OCI-M2 (cell line): ENCODE data around the gene ZBED2.

Source experiments
- DNase-seq: peaks from one replicate; lab custom pipeline; 2025; ENCODE audit not compliant: unreplicated experiment; lab: John Stamatoyannopoulos, UW

The ZBED2 gene

DNA sequence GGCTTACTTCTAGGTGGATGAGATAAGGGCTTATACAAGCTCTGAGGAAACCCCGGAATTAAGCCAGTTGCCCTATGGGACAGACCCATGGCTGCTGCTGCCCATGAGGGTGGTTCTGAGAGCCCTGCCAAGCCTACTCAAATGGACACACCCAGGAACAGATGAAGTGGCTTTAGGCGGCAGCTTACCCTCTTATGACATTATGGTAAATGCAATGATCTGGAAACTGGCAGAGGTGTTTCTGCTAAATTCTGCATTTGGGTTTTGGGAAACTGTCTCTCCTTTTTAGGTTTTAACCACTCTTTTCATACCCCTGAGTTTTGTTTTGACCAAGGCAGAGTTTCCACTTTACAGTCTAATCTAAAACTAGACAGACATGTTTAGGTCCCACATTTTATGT, 9.0 kb upstream of the ZBED2 start:
- no peak for DNase-seq

DNA sequence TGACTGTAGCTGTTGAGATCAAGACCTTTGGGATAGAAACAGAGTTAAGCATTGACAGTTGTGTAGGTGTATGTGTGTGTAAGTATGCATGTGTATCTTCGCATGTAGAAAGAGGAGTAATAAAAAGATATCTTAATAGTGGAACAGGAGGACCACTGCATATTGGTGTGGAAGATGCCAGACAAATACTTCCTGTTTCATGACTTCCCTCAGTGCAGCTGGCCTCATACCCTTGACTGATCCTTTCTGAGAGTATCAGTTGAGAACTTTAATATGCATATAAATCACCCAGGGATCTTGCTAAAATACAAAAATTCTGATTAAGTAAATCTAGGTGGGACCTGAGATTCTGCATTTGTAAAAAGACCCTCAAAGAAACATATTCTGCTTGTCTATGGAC, 8.5 kb upstream of the ZBED2 start:
- DNase-seq, result no peak

DNA sequence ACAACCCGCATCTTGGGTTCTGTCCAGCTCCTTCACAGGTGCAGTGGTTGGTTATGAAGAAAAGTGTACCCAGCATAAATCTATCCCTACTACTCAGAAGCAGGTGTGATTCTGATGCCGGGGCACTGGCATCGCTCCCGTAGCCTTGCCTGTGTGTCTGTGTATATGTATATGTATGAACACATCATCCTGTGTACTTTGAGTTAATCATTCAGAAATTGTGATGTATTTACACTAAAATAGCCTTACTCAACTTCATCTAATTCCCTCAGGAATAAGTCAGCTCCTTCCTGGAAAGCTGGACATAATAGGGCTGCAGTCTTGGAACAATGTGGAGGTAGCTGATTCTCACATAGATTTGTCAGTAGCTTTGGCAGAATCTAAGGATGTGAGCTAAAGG, 6.7 kb upstream of the ZBED2 start:
- no peak for DNase-seq

DNA sequence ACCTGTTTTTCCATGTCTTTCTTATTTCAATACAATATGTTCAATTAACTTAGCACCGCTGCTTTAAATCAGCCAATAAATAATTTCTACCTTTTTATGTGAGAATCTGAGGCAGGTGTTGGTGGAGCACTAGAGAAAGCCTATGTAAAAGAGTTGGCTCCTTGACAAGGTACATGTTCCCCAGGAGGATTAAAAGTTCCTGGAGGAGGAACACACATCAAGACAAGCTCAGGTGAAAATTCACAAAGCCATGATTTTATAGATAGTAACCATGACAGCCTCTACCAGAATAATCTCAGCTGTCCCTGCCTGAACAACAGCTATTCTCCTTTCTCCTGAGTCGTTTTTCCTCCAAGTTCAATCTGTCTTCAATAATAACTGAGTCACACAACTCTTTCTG, 3.4 kb upstream of the ZBED2 start:
- no peak for DNase-seq

DNA sequence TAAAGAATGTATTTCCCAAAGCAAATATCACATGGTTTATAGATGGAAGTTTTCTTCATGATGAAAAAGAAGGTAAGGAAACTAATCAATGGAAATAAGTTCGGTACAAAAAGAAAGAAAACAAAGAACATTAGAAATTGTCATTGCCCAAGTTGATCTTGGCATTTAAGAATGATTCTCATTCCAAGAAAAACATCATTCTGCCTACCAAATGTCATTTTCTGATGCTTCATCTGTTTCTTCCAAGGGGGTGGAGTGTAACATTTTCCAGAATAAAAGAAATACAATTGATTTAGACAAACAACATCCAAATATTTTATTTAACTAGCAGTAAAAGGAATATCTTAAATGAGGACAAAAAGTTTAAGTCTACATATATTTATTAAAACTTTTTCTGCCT, 3.0 kb upstream of the ZBED2 start:
- no peak for DNase-seq

DNA sequence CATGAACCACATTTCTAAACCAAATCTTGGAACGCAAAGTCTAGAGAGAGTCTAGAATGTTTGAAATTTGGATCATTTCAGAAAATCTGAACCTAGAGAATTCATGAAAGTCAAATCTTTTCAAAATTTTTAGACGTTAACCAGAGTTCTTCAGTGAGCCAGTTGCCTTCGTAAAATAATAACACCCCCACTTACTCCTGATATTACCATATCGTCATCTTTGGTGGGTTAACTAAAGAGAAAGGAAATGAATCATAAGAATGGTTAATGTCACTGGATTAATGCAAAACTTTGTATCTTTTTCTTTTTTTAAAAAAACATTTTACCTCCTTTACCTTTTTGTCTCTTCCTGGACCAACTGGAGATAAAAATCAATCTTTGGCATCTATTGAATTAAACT, 1.2 kb upstream of the ZBED2 start:
- no peak for DNase-seq

DNA sequence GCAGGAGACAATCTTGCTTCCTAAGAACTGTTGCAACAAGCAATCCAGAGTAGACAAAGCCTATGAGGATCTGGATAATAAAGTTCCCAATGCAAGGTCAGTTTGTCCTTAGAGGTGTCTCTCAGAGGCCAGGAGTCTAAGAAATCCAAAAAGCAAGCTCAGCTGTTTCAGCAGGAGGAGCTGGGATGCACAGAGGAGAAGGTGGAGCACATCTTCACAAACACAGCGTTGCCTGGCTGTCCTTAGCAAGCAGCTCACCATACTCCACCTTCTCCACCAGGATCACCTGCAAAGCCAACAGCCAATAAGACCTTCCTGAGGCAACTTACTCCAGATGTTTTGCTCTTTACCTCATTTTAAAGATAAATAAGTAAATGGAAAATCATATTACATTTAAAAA, 365 bp downstream of the ZBED2 start:
- DNase-seq, result no peak

DNA sequence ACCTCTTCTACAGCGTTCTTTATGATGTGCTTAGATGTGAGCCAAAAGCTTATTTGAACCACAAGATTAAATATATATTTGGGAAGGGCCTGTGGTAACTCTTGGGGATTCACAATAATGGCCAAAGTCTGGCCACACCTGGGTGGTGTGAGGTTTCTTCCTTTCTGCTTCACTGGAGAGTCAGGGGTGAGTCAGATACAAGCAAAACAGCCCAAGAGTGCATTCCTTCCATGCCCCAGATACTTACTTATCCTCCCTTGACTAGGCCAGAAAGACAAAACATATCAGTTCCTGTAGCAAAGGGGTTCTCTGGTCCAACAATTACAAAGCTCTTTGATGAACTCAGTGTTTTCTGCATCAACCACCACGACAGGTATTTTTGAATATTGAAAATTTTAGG, 941 bp downstream of the ZBED2 start:
- DNase-seq, result no peak

DNA sequence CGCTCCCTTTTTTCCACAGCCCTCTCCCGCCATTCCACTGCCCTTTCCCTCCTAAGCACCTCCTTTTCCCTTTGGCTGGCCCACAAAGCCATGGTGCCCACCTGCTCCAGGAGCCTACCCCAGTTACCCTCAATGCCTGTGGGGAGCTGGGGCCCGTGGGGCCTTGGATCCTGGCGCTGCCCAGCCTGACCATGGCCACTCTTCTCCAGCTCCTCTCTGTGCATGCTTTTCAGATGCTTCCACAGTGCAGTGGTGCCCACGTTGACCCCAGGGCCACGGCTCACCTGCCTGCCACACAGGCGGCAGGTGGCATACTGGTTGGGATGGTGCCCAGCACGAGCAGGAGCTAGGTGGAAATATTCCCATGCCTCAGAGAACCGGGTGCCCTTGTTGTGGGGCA, 1.5 kb downstream of the ZBED2 start:
- DNase-seq, result no peak

DNA sequence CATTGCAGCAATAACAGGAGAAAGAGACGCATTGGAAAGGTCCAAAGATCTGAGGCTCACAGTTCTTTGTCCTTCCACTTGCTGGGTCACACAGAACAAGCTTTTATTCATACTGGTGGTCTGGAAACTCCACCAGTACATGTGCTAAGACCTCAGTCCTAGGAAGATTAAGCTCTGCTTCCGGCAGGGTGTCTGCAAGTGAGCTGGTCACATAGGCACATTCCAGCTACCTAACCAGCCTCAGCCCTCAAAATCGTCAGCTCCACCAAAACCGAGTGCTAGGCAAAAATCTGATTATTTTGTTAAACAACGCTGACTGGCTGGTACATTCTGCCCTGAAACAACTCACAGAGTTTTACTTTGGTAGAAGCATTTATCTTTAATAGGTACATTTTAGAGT, 2.2 kb downstream of the ZBED2 start:
- DNase-seq, result no peak

DNA sequence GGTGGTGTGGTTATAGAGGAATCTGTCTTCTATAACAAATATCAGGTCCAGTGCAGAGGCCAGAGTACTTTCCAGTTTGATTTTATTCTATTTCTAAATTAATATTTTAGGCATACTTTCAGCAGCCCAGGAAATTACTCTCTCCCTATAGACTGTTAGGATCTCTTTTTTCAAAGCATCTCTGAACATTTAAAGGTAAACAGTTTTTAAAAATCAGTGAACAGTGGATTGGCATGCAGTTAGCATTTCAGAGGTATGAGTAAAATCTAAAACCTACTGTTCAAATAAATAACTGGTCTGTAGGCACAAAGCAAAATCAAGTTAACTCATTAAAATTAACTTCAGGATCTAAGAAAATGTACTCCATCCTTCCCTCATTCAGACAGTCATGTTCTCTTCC, 3.0 kb downstream of the ZBED2 start:
- DNase-seq, result no peak

DNA sequence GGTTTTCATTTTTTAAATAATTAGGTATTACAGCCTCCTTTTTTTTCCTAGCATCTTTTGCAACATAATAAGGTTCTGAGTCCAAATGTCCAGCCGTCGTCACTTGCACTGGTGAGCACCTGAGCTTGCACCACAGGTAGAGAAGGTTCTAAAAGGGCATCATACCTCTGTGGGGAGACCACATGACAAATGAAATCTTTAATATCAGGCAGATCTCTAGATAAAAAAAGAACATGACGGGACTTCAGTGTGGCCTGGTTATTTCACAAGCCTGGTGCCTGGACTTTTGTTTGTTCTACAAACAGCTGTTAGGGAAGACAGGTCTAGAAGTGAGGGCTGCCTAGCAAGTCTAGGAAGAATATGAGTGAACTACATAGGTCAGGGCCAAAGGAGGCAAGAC, 3.6 kb downstream of the ZBED2 start:
- DNase-seq, result no peak

DNA sequence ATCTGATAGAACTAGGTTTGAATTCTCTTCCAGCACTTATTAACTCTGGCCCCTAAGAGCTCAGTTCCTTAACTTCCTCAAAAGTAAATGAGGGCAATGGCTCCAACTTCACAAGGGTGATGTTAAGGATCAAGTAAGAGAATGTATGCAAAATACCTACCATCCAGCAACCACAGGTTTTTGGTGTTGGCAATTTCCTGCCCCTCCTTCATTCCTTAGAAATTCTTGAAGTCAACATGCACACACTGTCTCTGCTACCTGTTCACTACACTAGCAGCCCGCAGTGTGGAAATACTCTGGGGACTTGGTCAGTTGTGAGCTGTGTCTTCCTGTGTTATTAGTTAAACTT, 5.0 kb downstream of the ZBED2 start:
- no peak for DNase-seq

DNA sequence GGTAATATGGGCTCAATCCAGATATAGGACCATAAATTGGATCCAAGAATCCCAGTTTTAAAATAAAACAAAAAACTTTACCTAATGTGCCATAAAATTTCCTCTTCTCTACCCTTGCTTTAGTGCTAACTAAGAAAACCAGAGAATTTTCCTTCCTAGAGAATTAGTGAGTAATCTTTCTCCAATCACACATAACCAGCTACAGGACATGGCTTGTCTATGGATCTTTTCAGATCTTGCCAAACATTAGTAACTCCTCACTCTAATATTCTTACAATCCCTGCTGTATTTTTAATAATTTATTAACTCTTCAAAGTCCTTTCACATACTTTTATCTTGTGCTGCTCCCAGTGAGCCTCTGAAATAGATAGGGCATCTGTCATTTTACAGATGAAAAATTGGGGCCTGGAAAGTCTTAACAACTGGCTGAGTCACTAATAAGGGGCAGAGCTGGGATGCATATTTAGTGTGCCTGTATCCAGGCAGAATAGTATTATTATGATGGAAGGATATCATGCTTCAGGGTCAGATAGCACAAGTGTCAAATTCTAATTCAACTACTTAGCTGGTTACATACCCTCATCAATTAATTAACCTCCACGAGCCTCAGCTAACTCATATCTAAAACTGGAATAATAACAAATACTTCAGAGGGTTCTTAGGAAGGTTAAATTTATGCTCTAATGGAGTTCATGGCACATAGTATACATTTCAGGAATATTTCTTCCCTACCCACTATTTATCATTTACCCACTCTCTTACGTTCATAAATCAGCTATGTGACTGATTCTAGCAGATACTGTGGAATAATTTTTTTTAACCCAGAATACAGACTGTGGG, 5.6 kb downstream of the ZBED2 start:
- DNase-seq, result no peak

DNA sequence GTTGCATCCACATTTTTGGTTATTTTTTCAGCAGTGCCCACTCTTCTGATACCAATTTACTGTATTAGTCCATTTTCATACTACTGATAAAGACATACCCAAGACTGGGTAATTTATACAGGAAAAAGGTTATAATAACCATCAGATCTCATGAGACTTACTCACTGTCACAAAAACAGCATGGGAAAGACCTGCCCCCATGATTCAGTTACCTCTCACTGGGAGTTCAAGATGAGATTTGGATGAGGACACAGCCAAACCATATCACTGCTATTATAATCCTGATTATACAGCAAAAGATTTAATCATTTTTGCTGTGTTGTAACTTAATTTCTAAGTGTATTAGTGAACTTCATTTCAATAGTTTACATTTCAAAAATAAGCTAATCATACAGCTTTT, 6.6 kb downstream of the ZBED2 start:
- no peak for DNase-seq

DNA sequence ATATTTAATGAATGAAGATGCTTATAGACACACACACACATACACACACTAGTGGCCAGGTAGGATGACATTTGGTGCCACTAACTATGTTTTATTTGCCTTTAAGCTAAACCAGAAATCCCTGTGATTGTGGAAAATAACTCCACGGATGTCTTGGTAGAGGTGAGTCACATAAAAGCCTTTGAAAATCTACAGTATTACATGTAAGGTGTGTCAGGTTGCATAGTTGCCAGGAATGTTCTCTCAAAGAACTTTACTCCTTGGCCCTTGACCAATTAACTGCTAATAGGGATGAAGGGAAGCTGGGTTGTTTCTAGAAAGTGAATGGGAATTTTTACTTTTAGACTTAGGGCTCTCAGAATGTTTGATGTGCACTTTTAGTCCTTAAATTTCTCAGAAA, 9.9 kb downstream of the ZBED2 start:
- no peak for DNase-seq

DNA sequence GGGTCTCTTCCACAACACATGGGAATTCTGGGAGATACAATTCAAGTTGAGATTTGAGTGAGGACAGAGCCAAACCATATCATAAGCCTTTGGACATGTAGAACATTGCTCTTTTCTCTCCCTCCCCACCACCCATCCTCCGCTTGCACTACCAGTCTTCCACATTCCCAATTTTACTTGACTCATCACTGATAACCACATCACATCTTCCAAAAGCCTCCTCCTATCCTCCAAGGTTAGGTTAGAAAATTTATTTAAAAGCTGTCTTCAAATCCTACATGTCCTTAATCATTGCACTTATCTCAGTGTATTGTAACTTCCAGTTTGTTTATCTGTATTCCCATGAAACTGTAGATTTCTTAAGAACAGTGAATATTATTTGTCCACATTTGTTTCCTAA, 10.4 kb downstream of the ZBED2 start:
- DNase-seq, result no peak

DNA sequence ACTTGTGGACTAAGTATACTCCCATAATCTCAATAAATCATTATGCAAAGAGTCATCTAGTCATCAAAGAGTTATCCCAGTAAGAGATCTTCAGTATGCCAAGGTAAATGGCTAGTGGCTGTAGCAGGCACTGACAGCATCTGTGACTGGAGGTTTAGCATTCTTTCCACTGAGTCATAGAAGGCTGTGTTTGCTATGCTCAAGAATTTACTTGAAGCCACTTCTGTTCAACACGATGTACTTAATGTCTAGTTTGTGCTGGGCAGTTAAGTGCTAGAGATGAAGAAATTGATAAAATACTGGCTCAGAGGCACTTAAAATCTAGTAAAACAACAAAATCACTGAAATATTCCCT, 13.0 kb downstream of the ZBED2 start:
- no peak for DNase-seq

DNA sequence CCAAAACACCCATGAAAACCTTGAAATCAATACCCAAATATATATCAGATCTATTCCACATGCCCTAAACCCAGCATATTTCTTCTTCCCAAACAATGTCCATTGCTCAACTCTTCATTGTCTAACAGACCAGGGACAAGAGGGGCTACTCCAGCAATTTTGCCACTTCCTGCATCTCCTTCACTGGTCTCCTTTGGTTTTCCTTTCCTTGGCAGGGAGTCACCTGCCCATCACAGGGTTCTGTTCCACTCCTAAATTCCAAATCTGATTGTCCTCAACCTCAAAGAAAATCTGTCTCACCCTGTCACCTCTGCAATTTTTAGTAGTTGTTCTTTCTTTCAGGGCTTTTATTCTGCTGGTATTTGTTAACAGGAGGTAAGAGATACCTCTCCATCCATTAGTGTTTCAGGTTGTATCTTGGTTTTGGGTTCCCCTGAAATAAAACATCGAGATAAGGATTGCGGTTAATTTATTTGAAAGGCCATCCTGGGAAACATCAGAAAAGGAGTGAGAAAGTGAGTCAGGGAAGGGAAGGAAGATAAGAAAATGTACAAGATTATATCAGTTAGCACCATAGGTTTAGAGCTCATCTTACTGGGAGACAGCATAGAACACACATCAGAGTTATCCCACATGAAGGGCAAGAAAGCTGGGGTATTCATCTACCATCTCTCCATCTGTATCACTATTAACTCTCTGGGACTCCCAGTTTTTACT, 13.6 kb downstream of the ZBED2 start:
- DNase-seq, result no peak

DNA sequence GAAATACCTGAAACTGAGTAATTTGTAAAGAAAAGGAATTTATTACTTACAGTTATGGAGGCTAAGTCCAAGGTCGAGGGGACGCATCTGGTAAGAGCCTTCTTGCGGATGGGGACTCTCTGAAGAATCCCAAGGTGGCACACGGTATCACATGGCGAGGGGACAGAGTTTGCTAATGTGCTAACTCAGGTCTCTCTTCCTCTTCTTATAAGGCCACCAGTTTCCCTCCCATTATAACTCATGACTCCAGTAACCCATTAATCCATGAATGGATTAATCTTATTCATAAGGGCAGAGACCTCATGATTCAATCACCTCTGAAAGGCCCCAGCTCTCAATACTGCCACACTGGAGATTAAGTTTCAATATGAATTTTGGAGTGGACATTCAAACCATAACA, 15.7 kb downstream of the ZBED2 start:
- no peak for DNase-seq

DNA sequence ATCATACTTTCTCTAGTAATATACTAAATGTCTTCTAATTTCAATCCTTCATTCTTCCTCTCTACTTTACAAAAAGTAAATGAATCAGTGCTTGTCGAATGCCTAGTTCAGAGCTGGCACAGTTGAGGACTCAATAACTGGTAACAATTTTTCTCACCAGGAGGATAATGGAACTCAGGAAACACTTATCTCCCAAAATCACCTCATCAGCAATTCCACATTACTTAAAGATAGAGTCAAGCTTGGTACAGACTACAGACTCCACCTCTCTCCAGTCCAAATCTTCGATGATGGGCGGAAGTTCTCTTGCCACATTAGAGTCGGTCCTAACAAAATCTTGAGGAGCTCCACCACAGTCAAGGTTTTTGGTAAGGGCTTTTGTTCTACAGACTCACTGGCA, 16.3 kb downstream of the ZBED2 start:
- no peak for DNase-seq

DNA sequence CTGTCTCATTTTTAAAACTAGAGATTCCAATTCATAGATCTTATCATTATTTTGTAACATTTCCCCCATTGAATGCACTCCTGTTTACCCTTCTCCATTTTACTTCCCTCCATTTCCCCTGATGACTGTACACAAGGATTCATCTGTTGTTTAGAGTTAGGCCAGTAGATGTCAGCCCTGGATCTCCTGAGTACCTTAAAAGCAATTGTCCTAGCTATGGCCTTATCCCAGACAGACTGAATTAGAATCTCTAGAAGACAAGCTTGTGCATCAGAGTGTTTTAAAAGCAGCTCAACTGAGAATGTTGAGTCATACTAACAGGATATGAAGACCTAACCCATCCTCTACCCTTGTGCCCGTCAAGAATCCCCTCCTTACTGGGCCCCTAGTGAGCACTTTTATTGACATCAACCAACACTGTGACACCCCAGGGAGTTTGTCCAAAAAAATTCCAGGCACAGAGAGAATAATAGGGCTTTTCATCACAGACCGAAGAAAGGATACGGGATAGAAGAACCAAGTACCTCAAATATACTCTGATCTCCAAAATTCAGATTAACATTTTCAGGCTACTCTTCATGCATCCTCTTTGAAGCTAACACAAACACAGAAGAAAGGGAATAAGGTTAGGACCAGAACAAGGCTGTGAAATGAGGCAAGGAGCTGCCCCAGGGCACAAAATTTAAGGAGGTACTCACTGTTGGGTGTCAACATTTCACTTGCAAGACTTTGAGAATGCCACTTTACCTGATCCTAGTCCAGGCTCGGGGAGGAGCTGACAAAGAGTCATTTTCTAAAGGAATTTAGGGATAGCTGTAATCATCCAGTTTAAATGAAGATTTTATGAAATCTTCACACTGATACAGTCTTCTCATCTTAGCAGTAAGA, 17.1 kb downstream of the ZBED2 start:
- DNase-seq, result no peak
